ENCODE results near the gene MCF2L.

MCF2L gene

DNA sequence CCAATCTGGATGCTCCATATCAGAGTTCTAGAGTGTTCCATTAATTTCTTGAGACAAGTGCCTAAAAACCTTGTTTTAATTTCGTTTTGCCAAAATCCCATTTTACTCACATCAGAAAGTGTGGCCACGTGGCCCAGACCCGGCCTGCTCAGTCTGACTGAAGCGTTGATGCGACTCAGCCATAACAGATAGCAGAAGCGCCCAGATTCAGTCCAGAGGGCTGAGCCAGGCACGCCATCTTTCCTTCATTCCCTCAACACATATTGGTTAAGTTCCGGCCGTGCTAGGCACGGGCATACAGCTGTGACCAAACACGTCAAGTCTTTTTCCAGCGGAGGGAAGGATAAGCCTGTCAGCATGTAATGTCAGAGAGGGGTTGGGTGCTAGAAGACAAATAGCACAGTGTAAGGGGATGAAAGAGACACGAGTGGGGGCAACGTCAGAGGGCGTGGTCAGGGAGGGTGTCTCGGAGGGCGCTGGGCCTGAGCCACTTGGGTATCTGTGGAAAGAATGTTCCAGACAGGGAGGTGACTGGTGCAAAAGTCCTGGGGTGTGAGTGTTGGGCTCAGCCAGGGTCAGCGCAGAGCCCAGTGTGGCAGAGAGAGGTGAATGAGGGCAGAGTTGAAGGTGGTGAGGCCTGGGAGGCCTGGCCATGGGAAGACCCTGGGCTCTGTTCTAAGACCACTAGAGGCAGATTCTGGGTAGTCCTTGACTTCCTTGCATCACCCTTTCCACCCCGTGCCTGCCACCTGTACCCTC is 156.7 kb downstream of the MCF2L start:
- no peak for DNase-seq (ENCODE audit: low spot score)

GRCh38 chr13:113126265-113127150 is 157.5 kb downstream of the MCF2L start:
- no peak for DNase-seq (ENCODE audit: low spot score)

GRCh38 chr13:113129480-113129879 is 160.5 kb downstream of the MCF2L start:
- DNase-seq (ENCODE audit: low spot score), result no peak

DNA sequence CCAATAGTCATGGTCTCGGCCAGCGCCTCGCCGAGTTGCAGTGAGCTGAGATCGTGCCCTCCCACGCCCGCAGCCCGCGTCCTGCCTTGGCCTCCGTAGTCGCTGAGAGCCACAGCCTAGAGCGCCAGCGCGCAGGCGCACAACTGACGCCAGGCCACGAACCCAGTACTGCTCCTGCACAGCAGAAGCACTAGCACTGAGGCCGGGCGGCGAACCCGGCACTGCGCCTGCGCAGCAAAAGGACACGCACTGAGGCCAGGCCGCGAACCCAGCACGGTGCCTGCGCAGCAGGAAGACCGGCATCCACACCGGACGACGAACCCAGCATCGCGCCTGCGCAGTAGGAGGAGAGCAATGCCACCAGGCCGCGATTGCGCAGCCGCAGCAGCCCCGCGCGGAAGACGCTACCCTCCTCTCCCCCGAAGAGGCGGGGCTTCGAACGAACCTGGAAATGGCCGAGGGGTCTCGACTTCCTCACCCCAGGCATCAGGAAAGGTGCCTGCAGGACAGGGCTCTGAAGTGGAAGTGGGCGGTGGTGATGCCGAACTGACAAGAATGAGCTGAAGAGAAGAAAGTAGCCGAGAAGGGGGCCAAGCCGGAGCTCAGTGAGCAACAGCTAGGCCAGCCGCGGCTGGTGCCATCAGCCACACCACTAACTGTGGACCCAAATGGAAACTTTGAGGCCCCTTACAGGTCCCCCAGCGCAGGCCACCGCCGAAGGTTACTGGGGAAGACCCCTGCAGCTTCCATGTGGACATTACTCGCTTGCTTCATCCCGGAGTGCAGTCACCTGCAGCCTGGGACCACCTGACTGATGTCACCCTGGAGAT is 161.1 kb downstream of the MCF2L start:
- DNase-seq (ENCODE audit: low spot score), result no peak

DNA sequence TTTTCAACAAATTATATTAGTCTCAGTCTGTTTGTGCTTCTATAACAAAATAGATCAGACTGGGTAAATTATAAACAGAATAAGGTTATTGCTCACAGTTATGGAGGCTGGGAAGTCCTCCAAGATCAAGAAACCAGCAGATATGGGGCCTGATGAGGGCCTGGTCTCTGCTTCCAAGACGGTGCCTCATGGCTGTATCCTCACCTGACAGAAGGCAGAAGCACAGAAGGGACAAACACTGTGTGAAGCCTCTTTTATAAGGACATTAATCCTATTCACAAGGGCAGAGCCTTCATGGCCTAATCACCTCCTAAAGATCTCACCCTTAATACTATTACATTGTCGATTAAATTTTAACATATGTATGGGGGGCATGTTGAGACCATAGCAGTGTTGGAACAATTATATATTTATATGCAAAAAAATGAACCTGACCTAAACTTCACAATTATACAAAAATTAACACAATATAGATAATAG is 166.3 kb downstream of the MCF2L start:
- DNase-seq (ENCODE audit: low spot score), result no peak

DNA sequence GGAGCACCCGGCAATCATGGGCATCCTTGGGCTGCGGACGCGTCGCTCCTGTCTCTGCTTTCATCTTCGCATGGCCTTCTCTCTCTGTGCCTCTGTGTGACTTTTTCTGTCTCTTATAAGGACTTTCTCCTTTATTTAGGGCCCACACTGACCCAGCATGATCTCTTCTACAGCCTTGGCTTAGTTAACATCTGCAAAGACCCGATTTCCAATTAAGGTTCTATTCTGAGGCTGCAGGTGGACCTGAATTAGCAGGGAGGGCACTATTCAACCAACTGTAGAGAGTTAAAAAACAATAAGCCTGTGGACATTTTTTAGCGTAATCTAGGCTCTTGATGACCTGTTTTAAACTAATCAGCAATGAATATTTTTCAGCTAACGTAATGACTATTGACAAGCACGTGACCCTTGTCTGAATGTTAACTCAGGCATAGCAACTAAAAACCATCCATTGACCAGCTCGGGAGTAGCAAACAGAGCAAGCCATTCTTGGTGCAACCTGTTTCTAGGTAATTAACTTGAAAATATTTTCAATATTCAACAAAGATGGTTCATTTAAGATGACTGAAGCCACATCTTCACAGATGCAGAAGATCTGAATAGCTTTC is 168.8 kb downstream of the MCF2L start:
- DNase-seq (ENCODE audit: low spot score), result no peak

DNA sequence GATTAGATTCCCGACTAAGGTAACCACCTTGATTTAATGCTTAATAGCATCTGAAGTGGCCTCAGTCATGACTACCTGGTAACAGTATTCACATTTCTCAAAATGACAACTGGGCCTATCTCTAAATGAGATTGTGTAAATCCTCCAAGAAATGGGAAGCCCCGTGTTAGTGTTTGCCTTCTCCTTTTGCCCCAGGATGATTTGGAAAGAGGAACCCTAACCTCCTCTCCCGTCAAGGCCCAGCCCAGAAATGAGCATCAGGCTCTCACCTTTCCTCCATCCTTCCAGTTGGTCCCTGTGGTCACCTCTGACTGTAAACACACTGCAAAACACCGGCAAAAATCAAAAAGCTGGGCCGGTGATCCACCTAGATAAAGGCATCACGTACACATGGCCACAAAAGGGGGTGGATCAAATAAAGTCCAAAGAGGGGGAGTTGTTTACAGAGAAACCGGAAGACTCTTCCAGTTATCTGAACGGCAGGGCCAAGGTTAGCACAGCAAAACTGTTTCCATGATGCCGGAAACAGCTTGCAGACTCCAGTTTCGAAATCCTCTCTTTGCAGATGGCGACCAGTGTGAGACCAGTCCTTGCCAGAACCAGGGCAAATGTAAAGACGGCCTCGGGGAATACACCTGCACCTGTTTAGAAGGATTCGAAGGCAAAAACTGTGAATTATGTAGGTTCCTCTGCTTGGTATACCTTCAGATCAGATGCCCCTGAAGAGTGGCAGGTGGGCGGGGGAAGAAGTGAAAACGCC is 170.0 kb downstream of the MCF2L start:
- DNase-seq (ENCODE audit: low spot score), result peak; percentile 54

GRCh38 chr13:113139577-113139976 is 170.6 kb downstream of the MCF2L start:
- DNase-seq (ENCODE audit: low spot score), result no peak

GRCh38 chr13:113140677-113141600 is 171.9 kb downstream of the MCF2L start:
- no peak for DNase-seq (ENCODE audit: low spot score)

DNA sequence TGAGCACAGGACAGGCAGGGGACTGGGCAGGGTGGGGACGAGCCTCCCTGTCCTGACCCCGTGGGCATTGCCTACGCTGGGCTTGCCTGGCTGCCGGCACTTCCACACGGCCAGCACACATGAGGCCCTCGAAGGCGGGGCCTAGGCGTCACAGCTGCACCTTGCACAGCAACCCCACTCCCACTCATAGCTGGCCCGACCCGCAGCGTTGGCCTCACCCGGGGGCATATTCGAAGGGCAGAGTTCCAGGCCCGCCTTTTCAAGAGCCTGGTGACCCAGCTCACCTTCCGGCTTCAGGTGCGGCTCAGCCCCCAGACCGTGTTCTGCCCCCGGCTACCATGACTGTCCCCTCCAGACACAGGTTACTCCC is 172.6 kb downstream of the MCF2L start:
- no peak for DNase-seq (ENCODE audit: low spot score)

DNA sequence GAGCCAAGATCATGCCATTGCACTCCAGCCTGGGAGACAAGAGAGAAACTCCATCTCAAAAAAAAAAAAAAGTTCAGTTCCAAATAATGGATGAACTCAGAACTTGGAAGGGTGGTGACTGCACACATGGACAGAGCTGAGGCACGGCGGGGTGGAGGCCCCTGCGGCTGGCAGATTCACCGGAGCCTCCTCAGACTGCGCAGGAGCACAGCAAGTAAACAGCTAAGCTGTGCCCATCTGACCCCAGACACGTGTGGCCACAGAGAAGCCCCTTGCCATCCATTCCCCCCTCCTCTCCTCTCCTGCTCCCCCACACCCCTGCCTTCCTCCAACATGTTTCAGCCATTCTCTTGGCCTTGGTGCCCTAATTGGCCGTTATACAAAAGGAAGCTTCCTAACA is 173.9 kb downstream of the MCF2L start:
- no peak for DNase-seq (ENCODE audit: low spot score)

GRCh38 chr13:113143466-113144254 is 174.6 kb downstream of the MCF2L start:
- DNase-seq (ENCODE audit: low spot score), result no peak

DNA sequence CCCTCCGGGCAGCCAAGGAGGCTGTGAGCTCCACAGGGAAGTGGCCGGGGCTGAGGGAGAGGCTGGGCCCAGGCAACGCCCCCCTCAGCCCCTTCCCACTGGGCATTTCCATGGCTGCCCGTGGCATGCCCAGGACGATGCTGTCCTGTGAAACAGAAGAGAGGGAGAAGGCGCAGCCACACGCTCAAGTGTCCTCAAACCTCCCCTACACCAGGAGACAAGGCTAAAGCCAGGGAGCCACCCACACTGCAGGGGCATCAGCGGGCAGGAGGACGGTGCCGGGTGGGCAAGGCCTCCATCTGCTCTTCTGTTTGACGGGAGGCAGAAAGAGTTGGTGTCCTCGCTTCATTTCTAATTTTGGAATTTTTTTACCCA is 175.2 kb downstream of the MCF2L start:
- DNase-seq (ENCODE audit: low spot score), result no peak

DNA sequence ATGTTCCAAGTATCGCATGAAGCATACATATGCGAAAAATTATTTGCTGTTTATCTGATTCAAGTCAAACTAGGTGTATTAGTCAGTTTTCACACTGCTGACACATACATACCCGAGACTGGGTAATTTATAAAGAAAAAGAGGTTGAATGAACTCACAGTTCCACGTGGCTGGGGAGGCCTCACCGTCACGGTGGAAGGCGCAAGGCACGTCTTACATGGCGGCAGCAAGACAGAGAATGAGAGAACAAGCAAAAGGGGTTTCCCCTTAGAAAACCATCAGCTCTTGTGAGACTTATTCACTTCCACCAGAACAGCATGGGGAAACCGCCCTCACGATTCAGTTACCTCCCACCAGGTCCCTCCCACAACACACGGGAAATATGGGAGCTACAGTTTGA is 176.5 kb downstream of the MCF2L start:
- DNase-seq (ENCODE audit: low spot score), result no peak

DNA sequence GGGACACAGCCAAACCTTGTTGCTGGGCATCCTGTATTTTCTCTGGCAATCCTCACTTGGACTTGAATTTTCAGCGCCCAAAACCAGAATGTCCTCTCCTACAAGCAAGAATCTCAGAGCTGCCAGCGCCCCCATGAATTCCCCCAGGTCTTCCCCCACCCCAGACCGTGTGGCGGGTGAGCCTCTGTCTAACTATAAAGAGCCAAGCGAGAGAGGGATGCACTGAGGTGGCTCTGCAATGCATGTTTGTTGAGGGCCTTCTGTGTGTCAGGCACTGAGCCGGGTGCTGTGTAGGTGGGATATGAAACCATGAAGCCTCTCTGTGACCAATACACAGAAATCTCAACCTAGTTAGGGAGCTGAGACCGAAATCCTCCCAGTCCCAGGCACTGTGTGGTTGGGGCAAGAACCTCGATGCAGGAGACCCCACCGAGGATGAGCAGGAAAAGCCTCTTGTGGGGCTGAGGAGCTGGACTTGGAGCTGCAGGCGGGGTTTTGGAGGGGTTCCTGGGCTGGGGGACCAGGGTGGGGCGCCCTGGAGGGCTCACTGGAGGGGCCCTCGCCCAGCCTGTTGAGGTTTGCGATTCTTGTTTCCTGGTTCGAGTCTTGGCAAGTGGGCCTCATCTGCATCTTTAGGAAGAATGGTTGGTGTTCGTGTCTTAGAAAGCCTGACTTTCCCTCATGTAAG is 177.0 kb downstream of the MCF2L start:
- no peak for DNase-seq (ENCODE audit: low spot score)

DNA sequence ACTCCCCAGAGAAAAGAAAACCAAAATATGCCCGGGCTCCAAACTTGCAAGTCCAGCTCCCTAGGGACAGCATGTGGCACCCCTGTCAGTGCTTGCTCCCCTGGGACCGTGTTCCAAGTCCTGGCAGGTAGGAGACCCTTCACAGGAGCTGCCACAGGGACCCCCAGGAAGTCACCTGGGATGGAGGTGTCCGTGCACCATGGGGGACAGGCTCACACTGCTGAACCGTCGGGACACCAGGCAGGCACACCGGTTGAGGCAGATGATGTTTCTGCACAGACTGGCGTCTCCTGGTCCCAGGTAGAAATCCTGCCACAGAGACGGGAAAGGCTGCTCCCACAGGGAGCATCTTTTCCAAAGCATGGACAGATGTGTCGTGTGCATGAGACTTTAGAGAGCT is 177.7 kb downstream of the MCF2L start:
- DNase-seq (ENCODE audit: low spot score), result no peak

DNA sequence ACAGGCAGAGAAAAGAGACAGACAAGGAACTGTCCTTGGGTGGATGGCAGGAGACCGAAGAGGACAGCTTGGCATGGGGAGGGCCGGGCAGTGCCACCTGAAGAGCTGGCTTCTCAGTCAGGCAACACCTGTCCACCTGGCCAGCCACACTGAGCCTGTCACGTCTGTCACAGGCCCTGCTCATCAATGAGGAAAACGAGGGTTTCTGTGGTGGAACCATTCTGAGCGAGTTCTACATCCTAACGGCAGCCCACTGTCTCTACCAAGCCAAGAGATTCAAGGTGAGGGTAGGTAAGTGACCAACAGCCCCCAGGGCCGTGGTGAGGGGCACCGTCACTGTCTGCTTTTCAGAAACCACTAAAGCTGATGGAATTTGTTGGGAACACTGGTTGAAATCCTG is 178.2 kb downstream of the MCF2L start:
- DNase-seq (ENCODE audit: low spot score), result no peak

DNA sequence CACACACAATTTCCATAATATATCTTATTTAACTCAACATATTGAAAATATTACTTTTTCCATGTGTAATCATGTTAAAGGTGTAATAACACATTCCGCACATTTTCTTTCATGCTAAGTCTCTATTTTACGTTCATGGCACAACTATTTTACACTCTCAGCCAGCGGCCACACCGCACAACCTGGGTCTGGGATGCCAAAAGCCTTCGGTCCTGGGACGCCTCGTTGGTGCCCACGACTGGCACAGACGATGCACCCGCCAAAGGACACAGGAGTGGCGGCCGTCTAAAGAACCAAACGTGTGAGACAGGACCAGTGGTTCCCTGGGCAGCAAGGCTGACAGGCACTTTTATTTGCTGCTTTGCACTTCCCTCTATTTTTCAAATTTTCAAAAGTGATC is 179.4 kb downstream of the MCF2L start:
- DNase-seq (ENCODE audit: low spot score), result no peak
